NOMO-1 treated with dmso at 0.1 percent for 144 hours (cell line): ENCODE results near the gene TTC21A.
A peak's percentile ranks its signal among the peaks of the same experiment; 100 is the strongest.

Source experiments
- DNase-seq: peaks from one replicate; lab custom pipeline; 2025; ENCODE audit not compliant: unreplicated experiment; lab: John Stamatoyannopoulos, UW

Gene TTC21A

DNA sequence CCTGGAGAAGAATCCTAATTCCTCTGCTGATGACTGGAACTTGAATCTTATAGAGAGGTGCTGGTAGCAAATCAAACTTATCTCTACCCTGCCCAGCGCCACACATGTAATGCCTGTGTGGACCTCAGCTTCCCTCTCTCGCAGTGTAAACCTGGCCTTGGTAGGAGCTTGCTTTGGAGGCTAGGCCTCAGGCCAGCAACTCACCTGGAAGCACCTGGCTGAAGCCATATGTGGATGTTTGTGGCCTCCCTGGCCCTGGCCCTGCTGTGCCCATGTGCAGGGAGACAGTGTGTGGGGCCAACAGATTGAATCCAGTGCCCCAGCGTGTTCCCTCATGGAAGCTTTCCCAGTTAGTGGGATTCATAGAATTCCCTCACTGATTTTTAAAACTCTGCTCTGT lies 8.4 kb downstream of the TTC21A start:
- DNase-seq = no peak

DNA sequence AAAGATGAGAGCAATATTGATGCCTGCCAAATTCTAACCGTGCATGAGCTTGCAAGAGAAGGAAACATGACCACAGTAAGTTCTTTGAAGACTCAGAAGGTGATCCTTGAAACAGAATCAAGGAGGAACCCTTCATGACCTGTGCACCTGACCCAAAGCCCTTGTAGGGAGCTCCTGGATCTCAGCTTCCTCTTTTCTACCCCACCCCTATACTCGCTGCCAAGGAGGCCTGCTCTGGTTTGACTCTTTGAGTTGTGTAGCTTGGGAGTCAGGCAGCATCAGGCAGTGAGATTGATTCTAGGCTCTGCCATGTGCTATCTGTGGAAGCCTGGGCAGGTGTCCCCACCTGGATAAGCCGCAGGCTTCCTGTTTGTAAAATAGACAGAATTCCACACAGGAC lies 10.6 kb downstream of the TTC21A start:
- no peak for DNase-seq

DNA sequence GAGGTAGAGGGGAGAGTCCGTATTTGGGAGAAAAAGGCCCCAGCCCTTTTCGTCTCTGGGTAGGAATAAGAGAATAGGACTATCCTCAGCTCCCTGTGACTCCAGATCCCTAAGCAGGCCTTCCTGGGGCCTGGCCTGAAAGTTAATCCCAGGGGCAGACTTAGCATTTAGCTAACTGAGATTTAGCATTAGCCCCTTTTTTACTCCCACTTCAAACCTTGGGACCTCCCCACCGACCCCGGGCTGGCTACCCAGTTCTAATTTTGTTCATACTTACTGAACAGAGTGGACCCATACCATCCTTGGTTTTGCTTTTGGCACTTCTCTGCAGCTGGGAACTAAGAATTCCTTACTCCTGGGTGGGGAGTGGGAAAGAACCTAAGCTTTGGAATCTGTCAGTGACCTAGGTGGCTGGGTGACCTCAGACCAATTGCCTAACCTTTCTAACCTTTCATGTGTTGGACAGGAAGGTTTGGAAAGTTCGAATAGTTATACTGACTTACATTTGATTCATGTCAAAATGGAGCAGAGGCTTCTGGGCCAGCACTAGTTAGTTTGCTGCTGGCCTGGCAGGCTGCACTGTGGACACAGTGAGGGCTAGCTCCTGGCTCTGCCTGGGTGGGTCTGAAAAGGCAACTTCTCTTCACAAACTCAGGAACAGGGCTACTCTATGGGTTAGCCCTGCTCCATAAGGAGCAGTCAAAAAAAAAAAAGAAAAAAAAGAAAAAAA lies 11.6 kb downstream of the TTC21A start:
- DNase-seq = no peak

DNA sequence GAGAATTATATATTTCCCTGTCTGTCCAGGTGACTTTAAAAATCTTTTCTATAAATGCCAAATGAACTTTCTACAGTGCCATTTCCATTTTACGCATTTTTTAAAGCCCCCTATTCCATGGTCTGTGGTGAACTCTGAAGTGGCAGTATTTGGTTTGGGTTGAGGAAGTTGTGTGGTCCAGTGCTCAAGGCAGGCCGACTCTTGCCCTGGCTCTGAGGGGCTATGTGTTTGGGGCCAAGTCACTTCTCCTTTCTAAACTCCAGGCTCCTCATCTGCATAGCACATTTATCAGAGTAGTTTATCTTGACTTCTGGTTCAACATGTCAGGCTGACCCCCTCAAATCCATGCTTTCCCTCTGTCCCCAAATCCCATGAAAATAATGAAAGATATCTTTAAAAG lies 14.1 kb downstream of the TTC21A start:
- DNase-seq = no peak

DNA sequence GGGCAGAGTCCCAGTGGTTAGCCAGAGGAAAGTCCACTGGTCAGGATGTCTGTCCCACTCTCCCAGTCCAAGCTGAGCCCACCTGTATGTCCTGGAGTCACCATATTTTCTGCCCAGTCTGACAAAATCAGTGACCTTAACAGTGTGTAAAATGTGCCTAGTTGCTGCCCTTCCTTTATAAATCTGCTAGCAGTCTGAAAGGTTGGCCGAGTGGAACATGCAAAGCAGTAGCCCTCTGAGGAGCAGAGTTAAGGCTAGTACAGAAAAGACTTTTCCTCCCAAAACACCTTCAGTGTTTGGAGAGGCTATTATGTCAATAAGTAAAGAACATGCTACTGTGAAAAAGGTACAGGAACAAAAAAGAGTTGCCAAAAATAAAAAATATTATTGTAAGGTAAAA lies 15.3 kb downstream of the TTC21A start:
- DNase-seq = no peak

DNA sequence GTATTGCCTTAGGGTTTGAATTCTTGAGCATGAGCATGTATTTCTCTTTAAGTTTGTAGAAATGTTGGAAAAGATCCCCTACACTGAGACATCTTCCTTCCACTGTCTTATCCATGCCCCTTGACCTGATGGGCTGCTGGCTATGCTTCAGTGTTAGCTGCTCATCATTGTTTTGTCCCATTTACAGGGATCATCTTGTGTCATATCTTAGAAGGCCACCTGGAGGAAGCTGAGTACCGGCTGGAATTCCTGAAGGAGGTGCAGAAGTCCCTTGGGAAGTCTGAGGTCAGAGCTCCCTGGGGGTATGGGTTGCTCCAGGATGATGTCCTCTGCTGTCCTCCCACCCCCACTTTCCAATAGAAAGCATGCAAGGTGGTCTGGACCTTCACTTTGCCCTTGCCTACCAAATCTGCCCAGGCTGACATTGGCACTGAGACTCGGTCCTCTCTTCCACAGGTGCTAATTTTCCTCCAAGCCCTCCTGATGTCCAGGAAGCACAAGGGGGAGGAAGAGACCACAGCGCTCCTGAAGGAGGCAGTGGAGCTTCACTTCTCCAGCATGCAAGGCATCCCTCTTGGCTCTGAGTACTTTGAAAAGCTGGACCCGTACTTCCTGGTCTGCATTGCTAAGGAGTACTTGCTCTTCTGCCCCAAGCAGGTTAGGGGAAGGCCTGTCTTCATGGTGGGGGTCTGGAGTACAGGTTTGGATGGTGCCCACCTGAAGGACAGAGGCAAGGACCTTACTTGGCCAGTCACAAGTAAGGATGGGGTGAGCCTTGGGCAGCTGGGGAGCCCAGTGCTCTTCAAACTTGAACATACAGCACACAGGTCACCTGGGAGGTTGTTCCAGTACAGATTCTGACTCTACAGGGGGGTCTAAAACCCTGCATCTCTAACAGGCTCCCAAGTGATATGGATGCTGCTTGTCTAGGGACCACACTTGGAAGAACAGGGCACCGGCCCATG lies 17.7 kb downstream of the TTC21A start:
- DNase-seq = no peak

DNA sequence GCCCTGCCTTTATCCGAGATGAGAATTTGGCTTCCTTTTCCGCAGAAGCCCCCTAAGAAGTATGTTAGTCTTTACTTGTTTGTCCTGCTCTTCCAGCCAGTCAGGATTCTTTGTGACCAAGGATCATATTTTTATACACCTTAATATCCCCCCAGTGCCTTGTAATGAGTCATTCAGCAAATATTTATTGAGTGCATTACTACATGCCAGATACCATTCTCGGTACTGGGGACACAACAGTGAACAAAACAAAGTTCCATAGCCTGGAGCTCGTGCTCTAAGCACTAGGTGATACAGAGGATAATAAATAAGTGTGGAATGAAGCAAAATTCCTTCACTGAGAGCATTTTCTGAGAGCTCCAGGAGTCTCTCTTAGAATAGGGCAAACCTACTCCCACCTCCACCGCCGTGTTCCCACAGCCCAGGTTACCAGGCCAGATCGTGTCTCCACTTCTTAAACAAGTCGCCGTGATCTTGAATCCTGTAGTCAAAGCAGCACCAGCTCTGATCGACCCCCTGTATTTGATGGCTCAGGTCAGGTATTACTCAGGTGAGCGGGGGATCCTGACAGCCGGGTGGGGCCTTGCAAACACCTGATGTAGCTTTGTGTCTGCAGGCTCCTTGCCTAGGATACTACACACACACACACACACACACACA lies 18.5 kb downstream of the TTC21A start:
- DNase-seq = no peak

DNA sequence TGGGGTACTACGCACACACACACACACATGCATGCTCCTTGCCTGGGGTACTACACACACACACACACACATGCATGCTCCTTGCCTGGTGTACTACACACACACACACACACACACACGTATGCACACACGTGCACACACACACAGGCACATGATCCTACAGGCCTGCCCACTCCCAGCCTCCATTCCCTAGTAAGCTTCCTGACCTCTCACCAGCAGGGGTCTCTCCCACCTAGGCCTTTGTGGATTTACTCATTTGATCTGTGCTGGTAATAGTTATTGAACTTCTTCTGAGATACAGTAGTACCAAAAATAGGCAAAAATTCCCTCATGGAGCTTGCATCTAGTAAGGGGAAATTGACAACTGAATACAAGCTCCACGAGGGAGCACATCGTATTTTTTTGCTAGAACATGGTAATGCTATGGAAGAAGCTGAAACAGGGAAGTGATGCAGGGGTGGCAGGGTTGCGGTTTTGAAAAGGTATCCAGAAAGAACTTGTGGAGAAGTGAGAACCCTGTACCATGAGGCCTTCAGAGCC lies 19.1 kb downstream of the TTC21A start:
- peak; percentile 50 for DNase-seq

DNA sequence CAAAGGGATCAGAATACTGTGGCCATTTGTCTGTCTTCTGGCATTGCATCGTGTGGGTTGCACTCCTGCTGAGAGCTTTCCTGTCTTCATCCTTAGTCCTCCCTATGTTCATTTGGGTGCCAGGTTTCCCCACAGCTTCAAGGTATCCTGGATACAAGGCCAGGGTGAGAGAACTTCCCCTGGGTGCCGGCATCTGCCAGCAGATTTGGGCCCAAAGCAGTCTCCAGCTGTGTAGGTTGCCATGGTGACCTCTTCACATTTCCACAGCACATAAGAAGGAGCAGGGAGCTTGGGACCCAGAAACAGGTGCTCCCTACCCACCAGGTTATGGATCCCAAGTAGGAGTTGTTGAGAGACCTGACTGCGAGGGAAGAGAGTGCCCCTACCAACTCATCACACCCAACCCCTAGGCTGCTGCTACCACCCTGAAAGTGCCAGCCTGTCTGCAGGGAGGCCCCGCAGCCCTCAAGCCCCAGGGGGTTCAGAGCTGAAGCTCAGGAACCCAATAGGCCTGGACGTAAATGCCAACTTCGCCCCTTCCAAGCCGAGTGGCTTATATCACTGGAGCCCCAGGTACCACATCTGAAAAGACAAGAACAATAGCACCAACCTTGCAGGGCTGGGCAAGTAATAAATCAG lies 19.9 kb downstream of the TTC21A start:
- DNase-seq = no peak

DNA sequence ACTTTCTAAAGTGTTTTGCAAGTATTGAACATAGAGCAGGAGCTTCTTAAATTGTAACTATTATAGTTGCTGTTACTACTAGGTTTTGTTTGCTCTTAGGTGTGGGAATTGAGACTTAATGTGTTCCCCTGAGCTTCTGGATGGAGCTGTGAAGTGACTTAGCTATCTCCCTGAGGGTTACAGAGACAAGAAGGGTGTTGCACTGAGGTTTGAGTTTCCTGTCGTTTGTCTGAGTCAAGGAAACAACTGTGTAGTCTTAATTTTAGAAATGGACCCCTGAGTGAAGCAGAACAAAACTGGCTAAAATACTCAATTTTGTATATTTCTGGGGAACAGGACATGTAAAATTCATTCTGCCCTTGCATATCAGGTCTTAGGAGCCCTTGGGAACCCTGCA lies 20.4 kb downstream of the TTC21A start:
- no peak for DNase-seq

DNA sequence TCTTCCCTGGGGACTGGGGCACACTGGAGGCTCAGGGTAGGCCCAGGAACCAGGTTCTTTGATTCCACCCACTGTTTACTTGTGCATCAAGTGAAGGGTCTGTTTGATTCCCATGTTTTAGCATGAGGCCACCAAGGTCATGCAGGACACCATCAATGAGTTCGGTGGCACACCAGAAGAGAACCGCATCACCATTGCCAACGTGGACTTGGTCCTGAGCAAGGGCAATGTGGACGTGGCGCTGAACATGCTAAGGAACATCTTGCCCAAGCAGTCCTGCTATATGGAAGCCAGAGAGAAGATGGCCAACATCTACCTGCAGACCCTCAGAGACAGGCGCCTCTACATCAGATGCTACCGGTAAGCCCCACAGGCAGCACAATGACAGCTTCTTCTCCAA lies 21.5 kb downstream of the TTC21A start:
- no peak for DNase-seq

DNA sequence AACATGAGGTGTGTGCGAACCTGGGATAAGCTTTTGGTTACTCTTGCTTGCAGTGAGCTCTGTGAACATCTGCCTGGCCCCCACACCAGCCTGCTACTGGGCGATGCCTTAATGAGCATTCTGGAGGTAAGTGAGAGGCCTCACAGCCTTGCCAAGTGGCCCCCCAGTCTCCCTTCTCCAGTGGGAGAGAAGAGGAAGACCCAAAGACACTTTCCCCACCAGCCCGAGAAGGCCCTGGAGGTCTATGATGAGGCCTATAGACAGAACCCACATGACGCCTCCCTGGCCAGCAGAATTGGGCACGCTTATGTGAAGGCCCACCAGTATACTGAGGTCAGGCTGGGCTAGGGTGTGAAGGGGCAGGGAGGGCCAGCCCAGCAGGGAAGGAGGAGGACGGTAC lies 22.5 kb downstream of the TTC21A start:
- no peak for DNase-seq

DNA sequence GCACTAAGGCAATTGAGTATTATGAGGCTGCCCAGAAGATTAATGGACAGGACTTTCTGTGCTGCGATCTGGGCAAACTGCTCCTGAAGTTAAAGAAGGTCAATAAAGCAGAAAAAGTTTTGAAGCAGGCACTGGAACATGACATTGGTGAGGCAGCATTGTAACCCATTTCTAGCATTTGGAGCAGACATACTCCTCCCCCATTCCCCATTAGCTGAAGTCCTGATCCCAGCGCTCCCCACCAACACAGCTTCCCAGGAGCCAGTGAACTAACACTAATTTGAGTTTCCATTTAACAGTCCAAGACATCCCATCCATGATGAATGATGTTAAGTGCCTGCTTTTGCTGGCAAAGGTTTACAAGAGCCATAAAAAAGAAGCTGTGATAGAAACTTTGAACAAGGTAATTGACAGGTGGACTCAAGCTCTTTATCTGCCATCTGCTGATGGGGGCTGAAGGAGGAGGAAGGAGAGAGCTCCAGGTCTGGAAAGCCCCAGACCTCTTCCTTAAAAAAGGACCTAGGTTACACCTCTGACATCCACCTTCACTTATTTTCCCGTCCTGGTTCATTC lies 23.3 kb downstream of the TTC21A start:
- no peak for DNase-seq

DNA sequence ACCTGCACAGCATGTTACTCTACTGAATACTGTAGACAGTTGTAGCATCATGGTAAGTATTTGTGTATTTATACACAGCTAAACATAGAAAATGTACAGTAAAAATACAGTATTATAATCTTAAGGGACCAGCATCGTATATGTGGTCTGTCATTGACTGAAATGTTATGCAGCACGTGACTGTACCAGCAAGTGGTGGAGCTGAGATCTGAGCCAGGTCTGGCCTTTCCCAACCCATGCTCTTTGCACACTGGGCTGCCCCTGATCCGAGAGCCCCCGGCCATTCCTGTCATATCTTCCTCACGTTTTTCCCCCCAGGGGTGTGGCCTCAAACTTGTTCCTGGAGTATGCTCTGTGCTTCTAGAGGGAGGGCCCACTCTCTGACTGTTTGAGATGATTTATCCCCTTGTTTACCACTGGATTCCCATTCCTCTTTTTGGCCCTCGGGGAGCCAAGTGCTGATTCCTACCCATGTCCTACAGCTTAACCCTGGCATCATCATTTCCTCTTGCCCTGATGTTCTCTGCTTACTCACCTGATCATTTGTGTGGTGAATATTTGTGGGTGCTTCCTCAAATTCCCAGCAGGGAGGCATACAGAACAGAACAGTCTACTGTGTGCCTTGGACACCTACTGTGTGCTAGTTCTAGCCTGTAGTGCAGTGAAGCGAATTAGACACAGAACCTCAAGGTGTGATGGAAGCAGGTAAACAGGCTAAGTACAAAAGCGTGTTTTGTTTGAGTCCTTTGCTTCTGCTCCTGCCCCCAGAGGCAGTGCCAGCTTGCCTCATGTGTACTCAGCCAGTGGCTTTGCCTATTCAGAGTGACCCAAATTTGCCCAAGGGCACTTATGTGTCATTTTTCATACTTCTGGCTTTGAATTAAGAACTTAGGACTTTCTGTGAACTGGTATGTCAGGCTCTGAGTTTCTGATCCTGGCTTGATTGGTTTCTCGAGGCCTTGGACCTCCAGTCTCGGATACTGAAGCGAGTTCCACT lies 24.9 kb downstream of the TTC21A start:
- DNase-seq = no peak

DNA sequence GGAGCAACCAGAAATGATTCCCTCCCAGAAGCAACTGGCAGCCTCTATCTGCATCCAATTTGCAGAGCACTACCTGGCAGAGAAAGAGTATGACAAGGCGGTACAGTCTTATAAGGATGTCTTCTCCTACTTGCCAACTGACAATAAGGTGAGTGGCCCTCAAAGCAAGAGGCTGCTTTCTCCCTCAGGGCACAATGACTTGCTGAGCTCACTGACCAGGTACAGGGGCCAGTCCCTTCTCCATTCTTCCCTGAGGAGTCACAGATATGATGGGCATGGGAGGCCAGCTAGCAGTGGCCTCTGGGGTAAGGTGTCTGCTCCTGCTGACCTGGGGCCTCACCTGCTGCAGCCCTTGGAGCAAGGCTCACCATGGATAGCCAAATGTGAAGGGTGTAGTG lies 25.6 kb downstream of the TTC21A start:
- DNase-seq = no peak

DNA sequence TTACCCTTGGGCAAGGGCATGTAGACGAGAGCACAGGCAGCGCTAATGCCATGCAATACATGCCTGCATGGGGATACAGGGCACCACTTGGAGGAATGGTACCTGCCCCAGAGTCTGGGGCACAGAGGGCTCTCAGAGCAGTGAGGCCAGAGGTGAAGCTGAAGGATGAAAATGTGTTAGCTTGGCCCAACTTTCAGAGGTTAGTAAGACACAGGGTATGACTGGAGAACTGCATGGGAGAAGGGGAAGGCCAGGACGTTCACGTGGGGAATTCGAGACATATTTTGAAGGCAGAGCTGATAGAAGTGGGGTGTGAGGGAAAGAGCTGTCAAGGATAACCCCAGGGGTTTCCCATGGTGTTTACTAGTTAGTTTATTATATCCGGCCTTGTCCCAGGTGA lies 26.3 kb downstream of the TTC21A start:
- DNase-seq = no peak

DNA sequence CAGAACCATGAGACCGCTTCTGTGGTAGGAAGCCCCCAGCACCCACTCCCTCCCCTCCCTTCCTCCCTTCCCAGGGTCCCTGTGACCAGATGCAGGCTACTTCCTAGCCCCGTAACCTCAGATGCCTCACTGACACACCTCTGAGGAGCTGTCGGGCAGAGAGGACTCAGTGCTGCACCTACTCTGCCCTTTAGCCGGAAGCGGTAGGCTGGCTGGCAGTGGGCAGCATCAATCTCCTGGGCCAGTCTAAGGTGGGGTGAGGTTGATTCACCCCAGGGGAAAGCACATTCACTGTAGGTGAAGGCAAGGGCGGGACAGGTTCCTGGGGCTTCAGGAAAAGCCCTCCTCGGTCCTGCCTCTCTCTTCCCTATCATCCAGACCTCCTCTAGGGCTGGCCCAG lies 26.8 kb downstream of the TTC21A start:
- DNase-seq = no peak

DNA sequence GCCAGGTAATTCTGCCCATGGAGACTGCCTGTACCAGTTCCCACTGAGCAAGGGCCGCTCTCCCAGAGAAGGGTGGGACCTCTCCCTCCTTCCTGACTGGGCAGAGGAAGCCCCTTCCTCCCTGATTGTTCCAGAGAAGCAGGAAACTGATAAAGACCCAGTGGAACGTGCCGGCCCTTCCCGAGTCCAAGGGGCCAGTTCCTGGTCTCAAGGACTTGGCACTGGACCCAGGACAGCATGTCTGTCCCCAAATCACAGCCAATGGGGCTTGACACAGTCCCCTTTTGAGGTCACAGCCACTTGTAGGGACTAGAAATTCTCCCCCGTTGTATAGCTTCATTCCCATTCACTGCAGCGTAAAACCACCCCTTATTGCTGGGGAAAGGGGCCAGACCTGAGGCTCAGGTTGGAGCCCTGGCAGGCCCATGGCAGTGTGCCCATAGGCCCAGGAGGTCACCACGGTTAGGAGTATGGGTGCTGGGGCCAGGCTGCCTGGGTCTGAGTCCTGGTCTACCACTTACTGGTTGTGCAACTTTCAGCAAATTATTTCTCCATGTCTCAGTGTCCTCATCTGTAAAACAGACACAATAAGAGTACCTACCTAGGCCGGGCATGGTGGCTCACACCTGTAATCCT lies 27.8 kb downstream of the TTC21A start:
- no peak for DNase-seq
